ENCODE data around the gene SNTG2.

The SNTG2 gene

DNA sequence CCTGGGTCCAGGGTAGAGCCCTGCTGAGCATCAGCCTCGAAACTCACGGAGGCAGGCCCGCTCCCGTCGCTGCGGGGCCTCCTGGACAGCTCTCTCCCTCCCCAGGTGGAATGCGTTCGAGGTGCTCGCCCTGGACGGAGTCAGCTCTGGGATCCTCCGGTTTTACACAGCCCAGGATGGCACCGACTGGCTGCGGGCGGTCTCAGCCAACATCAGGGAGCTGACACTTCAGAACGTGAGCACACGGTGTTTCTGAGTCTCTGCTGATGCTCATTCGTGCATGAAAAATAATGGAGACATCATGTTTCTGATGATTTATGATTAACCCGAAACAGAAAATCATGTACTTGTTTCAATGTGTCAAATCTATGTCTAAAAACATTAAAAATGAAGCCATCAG, 287.1 kb downstream of the SNTG2 start:
- no peak for DNase-seq (ENCODE audit: low spot score)

DNA sequence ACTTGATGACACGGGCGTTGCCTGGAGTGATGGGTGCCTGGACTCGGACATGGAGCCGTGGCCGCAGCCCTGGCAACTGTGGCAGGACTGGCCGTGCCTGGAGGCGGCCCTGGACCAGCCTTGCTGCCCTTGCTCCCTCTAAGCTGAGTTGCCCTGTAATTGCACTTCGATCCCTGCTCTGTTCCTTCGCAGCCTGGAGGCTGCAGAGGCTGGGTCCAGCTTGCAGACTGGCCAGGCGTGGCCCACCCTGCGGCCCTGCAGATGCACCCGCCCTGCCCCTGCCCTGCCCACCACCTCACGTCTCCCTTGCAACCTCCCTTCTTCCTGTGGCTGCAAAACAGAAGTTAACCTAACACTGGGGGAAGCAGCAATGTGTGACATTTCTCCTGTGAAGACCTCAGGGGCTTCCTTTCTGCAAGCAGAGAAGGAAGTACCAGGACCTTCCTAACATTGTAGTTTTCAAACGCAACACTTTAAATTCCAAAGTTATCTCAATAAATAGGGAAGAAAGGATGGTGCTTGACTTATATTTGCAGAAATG, 288.0 kb downstream of the SNTG2 start:
- no peak for DNase-seq (ENCODE audit: low spot score)

DNA sequence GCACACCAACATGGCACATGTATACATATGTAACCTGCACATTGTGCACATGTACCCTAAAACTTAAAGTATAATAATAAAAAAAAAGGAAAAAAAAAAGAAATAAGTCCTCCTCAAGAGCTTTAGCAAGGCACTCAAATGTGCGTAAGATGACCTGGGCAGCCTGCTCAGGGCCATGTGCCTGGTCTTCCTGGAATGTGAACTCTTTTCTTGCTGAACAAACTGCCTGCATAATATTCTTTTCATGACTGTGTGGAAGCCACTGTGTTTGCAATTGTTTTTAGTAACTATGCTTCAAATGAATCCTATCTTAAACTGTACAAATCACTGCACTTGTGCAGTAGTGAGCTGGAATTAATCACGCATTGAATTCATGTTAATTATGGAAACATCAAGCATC, 294.5 kb downstream of the SNTG2 start:
- no peak for DNase-seq (ENCODE audit: low spot score)

DNA sequence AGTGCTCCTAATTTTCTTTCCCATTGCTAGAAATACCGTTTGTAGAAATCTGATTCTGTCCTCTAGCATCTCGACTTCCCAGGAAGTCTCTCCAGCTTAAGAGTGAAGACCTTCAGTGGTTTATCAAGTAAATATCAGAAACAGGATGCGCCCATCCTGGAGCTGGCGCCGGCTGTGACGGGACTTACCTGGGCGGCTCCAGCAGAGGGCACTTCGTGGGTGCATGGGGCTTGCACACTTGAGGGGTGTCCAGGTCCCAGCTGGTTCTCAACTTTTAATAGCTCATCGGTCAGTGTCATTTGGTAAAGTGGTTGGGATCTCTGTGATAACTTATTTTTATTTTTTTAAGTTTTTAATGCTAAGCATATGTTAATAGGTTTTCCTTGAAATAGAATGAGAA, 295.6 kb downstream of the SNTG2 start:
- no peak for DNase-seq (ENCODE audit: low spot score)

DNA sequence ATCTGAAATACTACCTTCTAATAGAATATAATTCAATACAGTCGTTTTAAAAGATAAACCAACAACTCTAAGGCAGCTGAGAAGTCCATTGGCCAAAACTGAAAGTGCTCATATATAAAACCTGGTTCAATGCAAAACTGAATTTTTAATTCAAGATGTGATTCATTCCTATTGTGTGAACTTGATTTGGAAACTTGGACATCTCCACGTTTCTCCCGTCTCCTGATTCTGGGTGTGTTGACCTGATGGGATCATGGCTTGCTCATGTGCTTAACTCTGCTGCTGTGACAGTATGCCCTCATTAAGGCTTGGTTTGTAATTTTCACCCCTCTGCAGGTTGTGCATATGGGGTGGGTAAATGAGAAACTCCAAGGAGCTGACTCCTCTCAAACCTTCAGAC, 296.3 kb downstream of the SNTG2 start:
- DNase-seq (ENCODE audit: low spot score), result no peak

DNA sequence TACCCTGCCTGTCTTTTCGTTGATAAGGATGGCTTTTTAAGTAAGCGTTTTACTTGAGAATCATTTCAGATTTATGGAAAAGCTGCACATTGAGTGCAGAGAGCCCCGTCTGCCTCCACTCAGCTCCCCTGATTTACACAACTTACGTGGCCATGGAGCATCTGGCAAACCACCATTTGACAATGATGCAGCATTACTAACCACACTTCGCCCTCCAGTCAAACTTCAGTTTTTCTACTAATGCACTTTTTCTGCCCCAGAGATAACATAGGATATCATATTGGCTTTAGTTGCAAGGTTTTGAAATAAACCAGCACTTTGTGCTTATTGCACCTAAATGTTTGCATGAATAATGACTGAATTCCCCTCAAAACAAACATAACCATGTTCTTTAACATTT, 297.5 kb downstream of the SNTG2 start:
- DNase-seq (ENCODE audit: low spot score), result no peak

DNA sequence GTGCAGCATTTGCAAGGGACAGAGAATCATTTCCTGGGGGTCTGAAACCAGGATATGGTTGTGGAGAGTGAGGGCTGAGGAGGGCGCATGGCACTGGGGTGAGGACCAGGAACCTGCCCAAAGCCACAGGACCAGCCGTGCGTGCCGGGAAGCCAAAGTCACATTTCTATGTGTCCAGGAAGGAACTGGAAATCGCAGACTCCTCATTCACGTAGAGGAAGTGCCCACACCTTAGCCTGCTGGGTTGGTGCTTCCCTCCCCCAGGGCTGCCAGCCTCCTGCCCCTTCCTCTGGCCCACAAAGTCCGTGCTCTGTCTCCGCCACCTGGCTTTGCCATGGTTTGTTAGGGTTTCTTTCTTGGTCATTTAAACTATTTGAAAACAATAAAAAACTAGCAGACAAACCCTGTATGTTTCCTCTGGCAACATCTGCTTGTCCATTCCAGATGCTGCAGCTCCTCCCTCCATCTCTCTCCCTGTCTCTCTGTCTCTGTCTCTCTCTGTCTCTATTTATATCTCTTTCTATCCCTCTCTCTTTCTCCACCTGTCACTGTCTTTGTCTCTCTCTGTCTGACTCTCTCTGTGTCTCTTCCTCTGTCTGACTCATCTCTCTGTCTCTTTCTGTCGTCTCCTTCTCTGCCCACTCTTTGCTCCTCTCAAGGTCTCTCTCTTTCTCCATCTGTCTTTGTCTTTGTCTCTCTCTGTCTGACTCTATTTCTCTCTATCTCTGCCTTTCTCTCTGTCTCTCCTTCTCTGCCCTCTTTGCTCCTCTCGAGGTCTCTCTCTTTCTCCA, 299.4 kb downstream of the SNTG2 start:
- DNase-seq (ENCODE audit: low spot score), result no peak

DNA sequence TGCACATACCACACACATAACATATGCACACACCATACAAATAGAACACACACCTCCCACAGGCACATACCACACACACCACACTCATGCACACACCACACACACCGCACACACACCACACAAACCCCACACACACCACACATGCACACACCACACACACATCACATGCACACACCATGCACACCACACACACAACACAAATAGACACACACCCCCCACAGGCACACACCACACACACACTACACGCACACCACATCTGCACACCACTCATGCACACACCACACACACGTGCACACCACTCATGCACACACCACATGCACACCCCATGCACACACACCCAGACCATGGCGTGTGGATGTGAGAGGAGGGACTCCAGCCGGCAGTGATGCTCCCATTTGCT, 300.9 kb downstream of the SNTG2 start:
- no peak for DNase-seq (ENCODE audit: low spot score)

DNA sequence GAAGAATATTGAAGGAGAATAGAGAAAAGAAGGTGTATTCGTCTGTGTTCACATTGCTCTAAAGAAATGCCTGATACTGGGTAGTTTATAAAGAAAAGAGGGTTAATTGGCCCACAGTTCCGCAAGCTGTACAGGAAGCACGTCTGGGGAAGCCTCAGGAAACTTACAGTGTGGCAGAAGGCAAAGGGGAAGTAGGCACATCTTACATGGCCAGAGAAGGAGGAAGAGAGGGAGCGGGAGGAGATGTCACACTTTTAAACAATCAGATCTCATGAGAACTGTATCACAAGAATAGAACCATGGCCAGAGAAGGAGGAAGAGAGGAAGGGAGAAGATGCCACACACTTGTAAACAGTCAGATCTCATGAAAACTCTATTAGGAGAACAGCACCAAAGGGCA, 303.0 kb downstream of the SNTG2 start:
- DNase-seq (ENCODE audit: low spot score), result no peak

DNA sequence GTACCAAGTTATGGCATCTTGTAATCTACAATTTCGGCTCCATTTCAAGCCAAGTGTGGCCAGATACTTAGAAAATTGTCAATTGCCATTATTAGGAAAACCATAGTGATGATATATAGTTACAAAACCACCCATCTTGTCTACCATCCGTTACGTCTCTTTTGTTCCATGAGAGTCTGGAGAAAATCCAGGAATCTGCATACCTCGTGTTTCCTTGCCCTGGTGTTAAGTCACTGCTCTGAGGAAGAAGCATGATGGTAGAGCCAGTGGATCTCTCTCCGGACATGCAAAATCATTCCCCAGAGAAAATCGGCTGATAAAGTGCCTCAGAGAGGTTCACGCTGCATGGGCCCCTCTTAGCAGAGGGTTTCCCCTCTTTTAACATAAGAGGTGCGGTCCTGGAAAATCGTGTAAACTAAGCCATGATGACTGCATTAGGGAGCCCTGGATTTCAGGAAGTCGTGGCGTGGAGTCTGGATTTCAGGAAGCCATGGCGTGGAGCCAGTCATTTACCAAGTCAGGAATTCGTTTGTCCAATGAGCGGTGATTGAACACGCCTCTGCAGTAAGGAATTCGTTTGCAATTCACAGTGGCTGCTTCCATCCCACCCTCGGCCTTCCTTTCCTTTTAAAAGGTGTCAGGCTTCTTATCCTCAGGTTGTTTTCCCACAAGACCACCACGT, 304.2 kb downstream of the SNTG2 start:
- no peak for DNase-seq (ENCODE audit: low spot score)

DNA sequence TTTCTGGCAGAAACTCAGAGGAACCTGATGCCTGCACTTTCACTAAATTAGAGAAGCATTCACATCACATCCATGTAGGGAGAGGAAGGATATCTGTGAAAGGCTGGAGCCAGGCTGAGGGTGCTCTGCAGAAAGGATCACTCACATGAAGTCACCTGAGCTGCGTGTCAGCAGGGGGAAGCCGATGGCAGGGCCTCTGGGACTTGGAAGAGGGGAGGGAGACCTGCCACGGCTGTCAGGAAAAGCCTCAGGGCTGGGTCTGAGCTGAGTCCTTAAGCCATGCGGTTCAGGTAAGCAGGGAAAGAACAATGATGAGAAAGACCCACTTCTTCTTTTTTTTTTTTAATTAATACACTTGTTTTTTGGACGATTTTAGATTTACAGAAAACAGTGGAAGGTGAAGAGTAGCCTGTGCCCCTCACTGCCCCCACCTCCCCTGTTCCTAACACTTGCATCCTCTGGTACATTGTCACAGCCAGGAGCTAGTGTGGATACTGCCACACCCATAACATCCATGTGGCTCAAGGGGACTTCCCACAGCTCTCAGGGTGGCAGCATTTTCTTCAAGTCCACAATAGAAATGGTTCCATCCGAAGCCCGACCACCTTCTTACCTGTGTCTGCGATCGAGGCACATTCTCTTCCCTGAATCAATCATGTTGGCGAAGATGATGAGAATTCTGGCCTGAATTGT, 306.1 kb downstream of the SNTG2 start:
- DNase-seq (ENCODE audit: low spot score), result no peak

DNA sequence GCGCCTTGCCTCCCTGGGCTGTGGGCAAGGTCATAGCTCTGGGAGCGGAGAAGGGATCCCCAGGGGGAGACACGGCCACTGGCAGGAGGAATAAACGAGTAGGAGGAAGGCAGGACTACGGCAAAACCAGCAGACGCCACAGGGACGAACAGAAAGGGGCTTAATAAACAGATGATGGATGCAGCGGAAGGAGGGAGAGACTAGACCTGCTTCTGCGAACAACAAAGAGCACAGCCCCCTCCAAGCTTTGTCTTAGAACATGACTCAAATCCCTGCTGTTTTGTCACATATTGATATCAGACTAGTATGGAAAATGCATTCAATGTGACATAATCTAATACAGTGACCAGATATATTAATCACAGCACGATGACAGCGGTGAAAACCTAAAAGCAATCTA, 306.7 kb downstream of the SNTG2 start:
- DNase-seq (ENCODE audit: low spot score), result no peak

DNA sequence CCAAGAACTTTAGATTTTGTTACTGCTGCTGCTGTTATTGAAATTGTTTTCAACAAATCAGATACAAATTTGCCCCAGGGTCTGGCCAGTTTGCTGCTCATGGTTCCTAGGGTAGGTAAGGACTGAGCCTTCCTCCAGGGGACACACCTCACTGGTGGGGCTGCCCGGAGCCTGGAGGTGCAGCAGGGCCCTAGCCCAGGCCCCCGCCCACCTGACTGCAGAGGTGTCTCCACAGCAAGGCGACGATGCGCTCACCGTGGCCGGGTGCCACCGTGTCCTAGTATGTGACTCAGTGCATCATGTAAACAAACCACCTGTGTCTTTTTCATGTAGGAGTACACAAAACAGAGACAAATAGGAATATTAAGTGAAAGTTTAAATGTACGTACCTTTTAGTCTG, 309.1 kb downstream of the SNTG2 start:
- no peak for DNase-seq (ENCODE audit: low spot score)

DNA sequence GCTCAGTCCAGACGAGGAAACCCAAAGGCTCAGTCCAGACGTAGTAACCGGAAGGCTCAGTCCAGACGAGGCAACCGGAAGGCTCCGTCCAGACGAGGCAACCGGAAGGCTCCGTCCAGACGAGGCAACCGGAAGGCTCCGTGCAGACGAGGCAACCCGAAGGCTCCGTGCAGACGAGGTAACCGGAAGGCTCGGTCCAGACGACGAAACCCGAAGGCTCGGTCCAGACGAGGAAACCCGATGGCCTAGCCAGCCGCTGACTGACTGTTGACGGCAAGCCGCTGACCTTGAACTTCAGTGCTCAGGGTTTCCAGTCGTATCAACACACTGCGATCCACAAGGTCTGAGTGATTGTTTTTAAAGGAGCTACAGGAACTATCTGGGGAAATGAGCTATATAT, 312.0 kb downstream of the SNTG2 start:
- no peak for DNase-seq (ENCODE audit: low spot score)

DNA sequence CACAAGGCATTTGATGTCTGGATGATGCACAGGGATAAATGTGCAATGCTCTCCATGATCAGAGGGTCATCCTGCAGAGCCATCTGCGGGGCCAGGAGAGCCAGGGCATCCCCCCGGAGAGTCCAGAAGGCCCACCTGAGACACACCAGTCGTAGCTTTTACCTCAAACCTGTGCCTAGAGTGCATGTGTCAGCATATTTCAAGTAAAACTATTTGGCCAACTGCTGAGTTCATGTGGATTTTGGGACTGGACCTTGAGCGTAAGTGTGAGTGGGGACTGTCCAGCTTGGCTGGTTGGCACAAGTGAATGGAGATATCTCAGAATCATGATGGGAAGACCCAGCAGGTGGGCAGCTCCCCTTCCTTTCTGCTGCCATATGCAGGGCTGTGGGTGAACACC, 314.8 kb downstream of the SNTG2 start:
- DNase-seq (ENCODE audit: low spot score), result no peak

DNA sequence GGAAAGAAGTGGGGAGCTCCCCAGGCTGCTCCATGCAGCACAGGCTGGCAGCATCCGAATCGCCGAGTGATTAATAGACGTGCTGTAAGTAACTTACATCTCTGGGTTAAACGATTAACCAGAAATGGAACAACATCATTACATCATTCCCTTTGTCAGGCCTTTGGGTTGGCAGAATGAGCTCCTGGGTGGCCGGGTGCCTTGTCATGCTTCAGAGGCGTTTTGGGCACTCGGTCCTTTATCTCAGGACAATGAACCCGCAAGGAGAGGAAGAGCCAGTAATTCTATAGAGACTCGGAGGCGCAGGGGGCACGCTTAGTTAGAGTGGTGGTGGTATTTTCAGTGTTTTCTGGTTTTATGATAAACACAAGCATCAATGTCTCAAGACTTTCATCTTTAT, 315.7 kb downstream of the SNTG2 start:
- no peak for DNase-seq (ENCODE audit: low spot score)

DNA sequence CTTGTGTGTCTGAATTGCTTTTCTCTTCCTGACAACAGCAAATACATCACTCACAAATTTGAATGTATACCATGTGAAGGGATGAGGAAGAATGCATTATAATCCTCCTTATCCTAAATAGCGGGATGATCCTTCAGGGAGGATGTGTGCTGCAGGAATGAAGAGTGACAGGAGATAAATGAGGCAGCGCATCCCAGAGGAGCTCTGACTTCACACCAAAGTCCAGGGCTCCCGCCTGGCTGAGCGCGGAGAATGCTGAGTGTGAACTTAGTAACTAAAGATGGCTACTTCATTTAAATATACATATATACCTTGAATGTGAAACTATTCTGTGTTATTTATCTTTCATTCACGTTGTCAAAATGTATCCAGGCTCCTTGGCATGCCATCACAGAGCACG, 317.4 kb downstream of the SNTG2 start:
- no peak for DNase-seq (ENCODE audit: low spot score)

DNA sequence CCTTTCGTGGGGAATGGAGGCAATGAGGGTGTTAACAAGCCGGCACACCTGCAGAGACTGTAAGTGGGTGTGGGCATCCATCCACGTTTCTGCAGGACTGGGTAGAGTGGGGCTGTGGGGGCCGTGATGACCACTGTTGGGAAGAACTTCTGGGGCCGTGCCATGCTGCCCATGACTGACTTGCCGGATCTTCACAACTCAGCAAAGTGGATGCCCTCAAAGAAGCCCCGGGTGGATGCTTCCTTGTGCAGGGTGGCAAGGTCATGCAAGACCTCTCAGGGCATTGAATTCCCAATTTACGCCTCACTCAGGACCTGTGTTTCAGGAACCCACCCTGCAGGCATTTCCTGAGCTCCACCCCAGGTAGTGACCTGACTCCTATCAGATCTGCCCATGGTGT, 319.2 kb downstream of the SNTG2 start:
- no peak for DNase-seq (ENCODE audit: low spot score)

DNA sequence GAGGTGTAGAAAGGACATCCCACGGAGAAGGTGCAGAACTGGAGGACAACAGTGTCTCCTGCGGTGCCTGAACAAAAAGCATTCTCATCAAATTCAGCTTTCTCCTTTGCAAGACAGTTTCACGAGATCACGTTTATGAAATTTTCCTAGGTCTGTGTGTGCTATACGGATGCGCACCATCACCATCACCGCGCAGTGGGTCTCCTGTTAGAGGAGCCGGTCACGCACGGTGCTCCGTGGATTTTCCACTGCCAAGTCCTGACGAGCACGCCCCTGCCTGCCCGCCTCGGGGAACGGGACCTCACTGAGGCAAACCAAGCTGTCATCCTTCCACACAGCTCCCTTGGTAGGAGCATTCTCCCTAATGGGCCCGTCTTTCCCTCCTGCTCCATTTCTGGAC, 322.2 kb downstream of the SNTG2 start:
- DNase-seq (ENCODE audit: low spot score), result no peak

DNA sequence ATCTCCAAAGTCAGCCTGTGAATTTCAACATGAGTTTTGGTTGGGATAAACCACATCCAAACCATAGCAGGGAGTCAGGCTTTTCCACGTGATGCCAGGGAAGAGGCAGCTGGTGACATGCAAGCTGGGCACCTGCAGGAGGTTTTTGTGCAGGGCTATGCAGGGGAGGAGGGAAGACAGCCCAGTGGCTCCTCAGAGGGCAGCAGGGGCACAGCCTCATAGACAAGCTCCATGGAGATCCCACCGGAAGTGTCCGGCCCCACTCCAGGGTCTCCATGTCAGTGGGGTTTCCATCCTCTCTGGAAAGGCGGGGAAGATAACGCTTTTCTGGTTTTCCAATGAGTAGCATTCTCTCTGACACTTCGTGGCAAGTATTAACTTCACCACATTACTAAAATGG, 327.0 kb downstream of the SNTG2 start:
- DNase-seq (ENCODE audit: low spot score), result no peak

DNA sequence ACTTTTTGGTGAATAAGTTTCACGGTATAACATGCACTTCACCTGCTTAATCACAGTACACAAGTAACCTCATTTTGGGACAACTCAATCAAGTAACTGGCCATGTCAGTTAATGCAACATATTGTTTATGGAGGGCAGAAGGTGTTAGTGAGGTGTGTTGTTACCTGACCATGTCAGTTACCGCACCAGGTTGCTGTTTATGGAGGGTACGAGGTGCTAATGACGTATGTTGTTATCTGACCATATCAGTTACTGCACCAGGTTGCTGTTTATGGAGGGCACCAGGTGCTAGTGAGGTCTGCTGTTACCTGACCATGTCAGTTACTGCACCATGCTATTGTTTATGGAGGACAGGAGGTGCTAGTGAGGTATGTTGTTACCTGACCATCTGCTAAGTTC, 327.5 kb downstream of the SNTG2 start:
- DNase-seq (ENCODE audit: low spot score), result no peak

DNA sequence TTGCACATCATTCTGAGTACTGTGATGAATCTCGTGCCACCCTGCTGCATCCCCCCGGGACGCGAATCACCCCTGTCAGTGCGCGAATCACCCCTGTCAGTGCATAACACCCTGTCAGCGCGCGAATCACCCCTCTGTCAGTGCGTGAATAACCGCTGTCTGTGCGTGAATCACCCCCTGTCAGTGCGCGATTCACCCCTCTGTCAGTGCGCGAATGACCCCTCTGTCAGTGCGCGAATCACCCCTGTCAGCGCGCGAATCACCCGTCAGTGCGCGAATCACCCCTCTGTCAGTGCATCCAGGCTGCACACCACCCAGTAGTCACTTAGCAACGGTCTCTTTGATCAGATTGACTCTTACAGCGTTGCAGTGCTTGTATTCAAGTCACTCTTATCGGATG, 328.2 kb downstream of the SNTG2 start:
- no peak for DNase-seq (ENCODE audit: low spot score)

DNA sequence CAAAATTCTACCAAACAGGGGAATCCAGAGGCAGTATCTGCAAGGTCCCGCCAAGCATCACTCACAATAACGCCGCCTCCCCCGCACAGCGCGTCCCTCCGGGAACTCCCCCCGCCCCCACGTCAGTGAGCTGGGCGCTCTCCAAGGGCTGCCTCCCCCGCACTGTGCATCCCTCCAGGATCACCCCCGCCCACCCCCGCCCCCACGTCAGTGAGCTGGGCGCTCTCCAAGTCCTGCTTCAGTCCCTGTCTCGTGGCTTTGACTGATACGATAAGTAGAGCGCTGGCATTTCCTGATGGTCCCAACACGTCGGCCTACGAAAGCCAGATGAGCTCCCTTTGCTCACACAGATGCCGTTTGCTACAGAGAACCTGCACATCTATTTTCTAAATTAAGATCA, 331.9 kb downstream of the SNTG2 start:
- no peak for DNase-seq (ENCODE audit: low spot score)

Measured in COLO829 (cell line).